ENCODE data around the gene DHCR7.

GRCh38 chr11:71425409-71425808 is 22.8 kb downstream of the DHCR7 start:
- TF ChIP-seq CTCF (IDR thresholded peaks at IDR 0.05 in 4 of 5, conservative IDR thresholded peaks at IDR 0.05 in 1 of 5) (no peak), POLR2A (IDR thresholded peaks at IDR 0.05) (no peak)
